Myocyte (in vitro differentiated cells): ENCODE results near the gene YTHDC1. TPM values are rescaled to one million over a fixed set of nuclear protein-coding genes. Genes with fewer than 3 reads are reported as not detected.
"Not testable (repeated sequence)": the region's sequence is repeated elsewhere in the genome, so short reads cannot be mapped to it uniquely, and the experiment has no call there.

Source experiments
- DNase-seq: peaks from one replicate; pipeline ENCODE4 v3.0.0-alpha.2; 2012; ENCODE audit warnings: low read depth
- polyA plus RNA-seq: library from polyadenylated mRNA; unstranded; fragments of >200 nt; gene quantifications from one replicate; pipeline ENCODE4 v1.2.1, GENCODE V29; 2012; ENCODE audit warnings: missing spikeins
- total RNA-seq: library from RNA; depleted of rRNA; stranded (reverse); fragments of >200 nt; gene quantifications from 2 replicates; pipeline ENCODE4 v1.2.3, GENCODE V29; 2014

The YTHDC1 gene
- 56.1 and 58.0 TPM in 2 replicates for total RNA-seq
- 32.6 TPM for polyA plus RNA-seq

- peak; percentile 97 for DNase-seq
These were observed at the start of gene YTHDC1 for GRCh38 chr4:68349649-68350360. TSS of gene YTHDC1 (minus strand) at chr4:68350090. CDS start at chr4:68349753, 337 bp downstream.

DNA sequence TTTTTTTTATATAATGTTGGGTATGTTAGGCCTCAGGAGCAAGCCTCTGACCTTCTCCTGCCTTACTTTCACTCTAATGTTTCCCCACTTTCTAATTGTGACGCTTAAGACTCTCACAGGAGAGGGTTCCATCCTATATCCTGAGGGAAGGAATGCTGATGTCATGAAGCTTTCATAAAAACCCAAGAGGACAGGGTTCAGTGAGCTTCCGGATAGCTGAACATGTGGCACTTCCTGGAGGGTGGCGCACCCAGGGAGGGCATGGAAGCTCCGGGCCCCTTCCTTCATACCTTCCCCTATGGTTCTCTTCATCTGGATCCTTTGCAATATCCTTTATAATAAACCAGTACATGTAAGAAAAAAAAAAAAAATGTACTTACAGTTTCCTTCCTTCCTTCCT, 49.4 kb upstream of the YTHDC1 start:
- no peak for DNase-seq

GRCh38 chr4:68396756-68397155, 46.9 kb upstream of the YTHDC1 start:
- DNase-seq, result no peak

- no peak for DNase-seq
These were observed 41.5 kb upstream of the YTHDC1 start for GRCh38 chr4:68391436-68391835.

- peak; percentile 2 for DNase-seq
These were observed 40.5 kb upstream of the YTHDC1 start for GRCh38 chr4:68390205-68390935.

- DNase-seq, result not testable (repeated sequence)
These were observed 39.6 kb upstream of the YTHDC1 start for GRCh38 chr4:68389386-68389913.

DNA sequence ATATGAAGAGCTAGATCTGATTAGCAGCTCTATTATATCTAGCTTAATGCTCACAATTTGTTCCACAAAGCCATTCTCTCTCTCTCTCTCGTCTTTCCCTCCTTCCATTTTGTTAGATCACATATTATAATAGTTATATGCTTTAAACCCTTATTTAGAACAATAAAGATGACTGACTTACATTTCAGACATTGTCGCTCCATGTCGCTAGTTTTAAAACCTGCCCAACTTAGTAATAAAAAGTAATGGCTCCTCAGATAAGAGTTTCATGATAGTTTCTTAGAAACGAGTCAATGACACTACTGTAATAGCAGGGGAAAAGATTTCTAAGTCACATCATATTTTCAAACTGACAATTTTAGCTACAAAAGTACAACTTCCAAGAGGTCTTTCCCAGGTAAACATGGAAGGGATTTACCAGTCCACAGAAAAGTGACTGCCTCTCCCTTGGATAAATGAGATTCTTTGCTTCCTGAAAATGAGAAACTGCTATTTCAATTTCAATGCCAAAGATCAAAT, 38.5 kb upstream of the YTHDC1 start:
- DNase-seq, result no peak

GRCh38 chr4:68385267-68385666, 35.4 kb upstream of the YTHDC1 start:
- no peak for DNase-seq

DNA sequence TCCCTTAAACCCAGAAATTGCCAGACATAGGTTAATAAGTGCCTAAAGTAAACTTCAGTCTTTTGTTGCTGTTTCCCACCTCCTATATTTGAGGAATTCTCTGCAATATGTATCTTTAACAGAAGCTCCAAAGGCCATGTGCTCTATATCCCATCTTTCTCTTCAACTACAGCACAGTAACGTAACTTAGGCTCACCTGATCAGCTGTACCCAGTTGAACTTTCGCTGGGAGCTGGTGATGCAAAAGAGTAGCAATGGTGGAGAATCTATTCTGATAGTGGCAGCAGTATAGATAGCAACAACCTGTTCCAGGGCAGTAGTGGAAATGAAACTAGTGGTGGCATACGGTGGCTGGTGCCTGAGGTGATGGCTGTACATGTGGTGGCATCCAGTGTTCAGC, 33.2 kb upstream of the YTHDC1 start:
- no peak for DNase-seq

- no peak for DNase-seq
These were observed 28.3 kb upstream of the YTHDC1 start for GRCh38 chr4:68378226-68378625.

- peak; percentile 66 for DNase-seq
These were observed 26.0 kb upstream of the YTHDC1 start for GRCh38 chr4:68375667-68376559.

DNA sequence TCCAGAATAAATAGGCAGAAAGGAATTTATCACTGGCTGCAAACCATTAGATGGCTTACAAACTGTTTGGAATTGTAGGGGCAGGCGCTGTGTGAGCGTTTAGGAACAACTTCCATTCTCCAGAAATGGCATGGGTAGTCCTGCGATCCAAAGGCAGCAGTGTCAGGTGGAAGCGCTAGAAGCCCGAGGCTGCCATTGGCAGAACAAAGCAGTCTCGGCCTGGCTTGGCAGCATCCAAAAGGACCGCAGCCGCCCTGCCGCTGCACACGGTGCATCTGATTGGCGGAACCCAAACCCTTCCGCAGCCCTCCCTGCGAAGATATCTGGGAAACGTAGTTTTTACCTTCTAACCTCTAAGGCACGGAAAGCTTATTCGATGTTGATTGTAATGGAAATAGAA, 23.6 kb upstream of the YTHDC1 start:
- peak; percentile 72 for DNase-seq

- DNase-seq, result no peak
These were observed 22.7 kb upstream of the YTHDC1 start for GRCh38 chr4:68372588-68372987.

DNA sequence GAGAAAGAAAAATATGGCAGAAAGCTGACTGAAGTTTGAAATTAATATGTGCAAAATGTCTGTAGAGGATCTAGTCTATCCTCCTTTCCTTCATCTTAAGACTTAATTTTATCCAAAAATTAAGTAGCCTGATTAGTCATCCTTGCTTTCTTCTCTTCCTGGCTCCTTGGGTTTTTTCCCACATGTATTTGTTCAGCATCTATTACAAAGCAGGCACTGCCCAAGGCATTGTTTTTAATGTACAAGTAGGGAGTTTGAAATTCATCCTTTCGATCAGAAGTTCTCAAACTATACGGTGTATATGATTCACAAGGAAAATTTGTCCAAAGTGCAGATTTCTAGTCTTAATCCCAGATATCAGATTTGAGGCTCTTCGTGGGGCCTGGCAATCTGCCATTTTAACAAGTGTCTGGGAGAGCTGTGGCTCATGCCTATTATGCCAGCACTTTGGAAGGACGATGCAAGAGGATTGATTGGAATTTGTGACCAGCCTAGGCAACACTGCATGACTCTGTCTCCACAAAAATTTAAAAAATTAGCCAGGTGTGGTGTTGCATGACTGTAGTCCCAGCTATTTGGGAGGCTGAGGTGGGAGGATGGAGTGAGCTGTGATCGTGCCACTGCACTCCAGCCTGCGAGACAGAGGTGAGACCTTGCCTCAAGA, 19.4 kb upstream of the YTHDC1 start:
- peak; percentile 71 for DNase-seq

DNA sequence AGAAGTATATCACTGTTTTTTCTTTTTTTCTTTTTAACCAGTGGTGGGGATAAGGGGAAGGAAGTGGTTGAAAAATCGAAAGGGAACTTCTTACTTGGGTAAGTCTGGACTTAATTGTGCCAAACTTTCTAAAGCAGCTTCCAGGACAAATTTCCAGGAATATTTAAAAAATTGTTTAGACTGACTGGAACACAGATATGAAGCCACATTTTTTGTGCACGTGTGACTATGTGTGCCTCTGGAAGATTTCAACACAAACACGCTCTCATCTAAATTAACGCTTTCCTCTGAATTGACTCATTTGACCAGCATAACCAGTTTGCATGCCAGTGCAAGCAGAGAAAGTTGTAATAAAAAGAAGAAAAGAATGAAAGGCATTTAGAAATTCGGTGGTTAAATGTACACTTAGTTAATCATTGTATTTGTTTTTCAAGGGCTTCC, 18.8 kb upstream of the YTHDC1 start:
- DNase-seq, result peak; percentile 27

DNA sequence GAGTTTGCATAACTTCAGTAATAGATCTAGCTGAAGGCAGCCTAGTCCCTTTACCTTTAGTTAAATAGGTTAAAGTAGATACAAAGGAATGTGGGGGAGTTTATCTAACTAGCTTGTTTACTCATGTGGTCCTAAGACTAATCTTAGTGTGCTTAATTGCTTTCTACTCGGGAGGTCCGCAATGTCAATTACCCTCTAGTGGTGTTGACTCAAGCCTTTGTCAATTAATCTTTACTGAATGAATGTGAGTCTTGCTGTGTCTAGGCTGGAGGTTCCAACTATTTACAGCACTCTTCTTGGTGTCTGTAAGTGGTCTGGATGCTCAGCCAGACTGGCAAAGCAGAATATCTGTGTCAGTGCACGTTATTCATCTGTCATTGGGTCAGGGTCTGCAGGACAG, 17.9 kb upstream of the YTHDC1 start:
- no peak for DNase-seq

- DNase-seq, result no peak
These were observed 16.7 kb upstream of the YTHDC1 start for GRCh38 chr4:68366600-68366999.

DNA sequence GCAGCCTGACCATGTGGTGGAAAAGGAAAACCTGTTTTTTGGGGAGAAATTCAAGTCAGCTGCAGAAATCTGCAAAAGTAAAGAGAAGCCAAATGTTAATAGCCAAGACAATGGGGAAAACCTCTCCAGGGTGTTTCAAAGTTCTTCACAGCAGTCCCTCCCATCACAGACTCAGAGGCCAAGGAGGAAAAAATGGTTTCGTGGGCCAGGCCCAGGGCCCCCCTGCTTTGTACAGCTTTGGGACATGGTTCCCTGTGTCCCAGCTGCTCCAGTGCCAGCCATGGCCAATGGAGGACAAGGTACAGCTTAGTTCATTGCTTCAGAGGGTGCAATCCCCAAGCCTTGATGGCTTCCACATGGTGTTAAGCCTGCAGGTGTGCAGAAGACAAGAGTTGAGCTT, 15.2 kb upstream of the YTHDC1 start:
- no peak for DNase-seq

GRCh38 chr4:68361146-68361589, 11.3 kb upstream of the YTHDC1 start:
- no peak for DNase-seq

GRCh38 chr4:68360231-68360968, 10.5 kb upstream of the YTHDC1 start:
- no peak for DNase-seq
